NCI-H146 (cell line): ENCODE results near the gene PIERCE2.
A peak's percentile ranks its signal among the peaks of the same experiment; 100 is the strongest.
"Not testable (repeated sequence)": the region's sequence is repeated elsewhere in the genome, so short reads cannot be mapped to it uniquely, and the experiment has no call there.

Source experiments
- DNase-seq: peaks from one replicate; lab custom pipeline; 2025; lab: John Stamatoyannopoulos, UW

The PIERCE2 gene

DNA sequence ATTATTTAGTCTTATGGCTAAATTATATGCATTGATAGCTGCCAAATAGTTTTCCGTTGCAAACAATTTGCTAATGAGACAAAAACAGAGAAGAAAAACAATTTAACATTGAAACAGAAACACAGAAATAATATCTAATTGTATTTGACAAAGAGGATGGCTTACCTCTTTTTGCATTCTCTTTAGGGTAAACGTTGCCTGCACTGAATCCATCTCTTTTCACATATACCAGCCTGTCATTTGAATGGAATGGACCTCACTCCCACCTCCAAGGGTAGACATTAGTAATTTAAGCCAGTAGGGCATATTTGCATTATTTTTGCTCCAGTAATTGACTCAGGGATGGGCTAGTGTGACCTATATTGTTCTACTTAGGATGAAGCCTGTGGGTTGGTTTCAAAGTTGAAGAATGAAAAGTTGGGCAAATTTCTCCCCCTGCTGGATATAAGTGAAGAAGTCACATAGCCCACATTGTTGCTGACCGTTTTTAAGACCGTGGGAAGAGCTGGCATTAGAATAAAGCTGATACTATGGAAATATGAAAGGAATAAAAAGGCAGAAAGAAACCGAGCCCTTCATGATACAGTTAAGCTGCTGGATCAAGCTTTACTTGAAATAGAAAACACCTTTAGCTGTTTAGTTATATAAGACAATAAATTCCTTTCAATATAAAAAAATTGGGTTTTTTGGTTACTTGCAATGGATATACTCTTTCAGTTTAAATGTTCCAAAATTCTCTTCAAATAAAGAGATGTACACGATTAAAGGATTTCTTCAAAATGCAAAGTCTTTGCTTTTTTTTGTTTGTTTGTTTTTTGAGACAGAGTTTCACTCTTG, 26.9 kb downstream of the PIERCE2 start:
- DNase-seq, result peak; percentile 49

DNA sequence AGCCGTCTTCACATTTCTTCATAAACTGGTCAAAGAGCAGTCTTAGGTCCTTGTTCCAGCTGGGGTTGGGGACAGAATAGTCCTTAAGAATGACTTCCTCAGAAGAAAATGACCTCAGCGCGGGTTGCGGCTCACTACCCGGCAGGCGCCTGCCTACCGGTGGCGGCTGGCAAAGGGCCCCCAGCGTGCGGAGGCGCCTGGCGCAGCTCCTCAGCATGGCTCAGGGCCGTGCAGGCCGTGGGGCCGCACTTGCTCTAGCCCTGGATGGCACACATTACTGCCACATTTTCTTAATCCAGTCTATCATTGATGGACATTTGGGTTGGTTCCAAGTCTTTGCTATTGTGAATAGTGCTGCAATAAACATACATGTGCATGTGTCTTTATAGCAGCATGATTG, 34.8 kb downstream of the PIERCE2 start:
- DNase-seq, result not testable (repeated sequence)

- not testable (repeated sequence) for DNase-seq
Observed at GRCh38 chr15:55445936-55446335, 37.6 kb downstream of the PIERCE2 start.

- DNase-seq, result not testable (repeated sequence)
Observed at GRCh38 chr15:55446379-55447029, 38.2 kb downstream of the PIERCE2 start.

- DNase-seq, result not testable (repeated sequence)
Observed at GRCh38 chr15:55447030-55447394, 38.7 kb downstream of the PIERCE2 start.

- no peak for DNase-seq
Observed at GRCh38 chr15:55457401-55458022, 49.2 kb downstream of the PIERCE2 start.

DNA sequence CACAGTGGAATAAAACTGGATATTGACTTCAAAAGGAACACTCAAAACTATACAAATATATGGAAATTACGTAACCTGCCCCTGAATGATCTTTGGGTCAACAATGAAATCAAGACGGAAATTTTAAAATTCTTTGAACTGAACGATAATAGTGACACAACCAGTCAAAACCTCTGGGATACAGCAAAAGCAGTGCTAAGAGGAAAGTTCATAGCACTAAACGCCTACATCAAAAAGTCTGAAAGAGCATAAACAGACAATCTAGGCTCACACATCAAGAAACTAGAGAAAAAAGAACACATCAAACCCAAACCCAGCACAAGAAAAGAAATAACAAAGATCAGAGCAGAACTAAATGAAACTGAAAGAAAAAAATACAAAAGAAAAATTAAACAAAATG, 53.2 kb downstream of the PIERCE2 start:
- no peak for DNase-seq

DNA sequence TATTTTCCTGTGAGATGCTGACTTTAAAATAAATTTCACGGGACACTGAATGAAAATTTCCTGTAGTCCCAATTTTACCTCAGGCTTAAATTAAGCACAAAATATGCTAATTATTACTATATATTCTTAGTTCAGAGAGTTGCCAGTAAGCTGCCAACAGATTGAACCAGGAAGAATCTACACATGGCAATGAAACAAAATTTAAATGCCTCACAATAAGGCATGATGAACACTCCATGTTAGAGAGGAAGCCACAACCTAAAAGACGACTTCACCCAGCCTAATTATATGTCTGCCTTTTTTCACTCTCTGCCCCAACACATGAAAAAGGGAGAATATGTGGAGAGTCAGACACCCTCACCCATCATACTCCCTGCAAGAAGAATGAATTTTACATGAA, 60.0 kb downstream of the PIERCE2 start:
- no peak for DNase-seq
